LHCN-M2 (cell line): ENCODE results near the gene CYB5R3. TPM values are rescaled to one million over a fixed set of nuclear protein-coding genes. Genes with fewer than 3 reads are reported as not detected.
A peak's percentile ranks its signal among the peaks of the same experiment; 100 is the strongest.
"Not testable (repeated sequence)": the region's sequence is repeated elsewhere in the genome, so short reads cannot be mapped to it uniquely, and the experiment has no call there.

Experiments used
- DNase-seq: peaks from one replicate; pipeline ENCODE4 v3.0.0-alpha.2; 2012; ENCODE audit warnings: low read depth
- total RNA-seq: library from RNA; depleted of rRNA; stranded (reverse); fragments of >200 nt; gene quantifications from 2 replicates; pipeline ENCODE4 v1.2.3, GENCODE V29; 2014

Gene CYB5R3
- total RNA-seq, 1 experiment from 2014 or later = 193 TPM

- DNase-seq = no peak
These were observed 45.8 kb downstream of the CYB5R3 start for GRCh38 chr22:42603427-42603826.

GRCh38 chr22:42602470-42602869 is 46.7 kb downstream of the CYB5R3 start:
- no peak for DNase-seq

GRCh38 chr22:42601879-42602465 is 47.2 kb downstream of the CYB5R3 start:
- DNase-seq = no peak

- no peak for DNase-seq
These were observed 52.2 kb downstream of the CYB5R3 start for GRCh38 chr22:42596863-42597530.

- no peak for DNase-seq
These were observed 52.9 kb downstream of the CYB5R3 start for GRCh38 chr22:42596336-42596735.

- DNase-seq = no peak
These were observed 53.8 kb downstream of the CYB5R3 start for GRCh38 chr22:42595434-42595833.

GRCh38 chr22:42591987-42592386 is 57.2 kb downstream of the CYB5R3 start:
- no peak for DNase-seq

- no peak for DNase-seq
These were observed 61.5 kb downstream of the CYB5R3 start for GRCh38 chr22:42587588-42588175.

- no peak for DNase-seq
These were observed 62.8 kb downstream of the CYB5R3 start for GRCh38 chr22:42586381-42586780.

GRCh38 chr22:42585096-42585495 is 64.1 kb downstream of the CYB5R3 start:
- no peak for DNase-seq

GRCh38 chr22:42584364-42584940 is 64.7 kb downstream of the CYB5R3 start:
- no peak for DNase-seq

- DNase-seq = no peak
These were observed 66.2 kb downstream of the CYB5R3 start for GRCh38 chr22:42582987-42583386.

- DNase-seq = peak; percentile 63
These were observed 67.2 kb downstream of the CYB5R3 start for GRCh38 chr22:42581762-42582716.

- not testable (repeated sequence) for DNase-seq
These were observed 67.9 kb downstream of the CYB5R3 start for GRCh38 chr22:42581194-42581761.

GRCh38 chr22:42580040-42580439 is 69.2 kb downstream of the CYB5R3 start:
- DNase-seq = not testable (repeated sequence)

GRCh38 chr22:42577623-42578240 is 71.5 kb downstream of the CYB5R3 start:
- DNase-seq = no peak

- DNase-seq = not testable (repeated sequence)
These were observed 72.1 kb downstream of the CYB5R3 start for GRCh38 chr22:42577141-42577540.

- not testable (repeated sequence) for DNase-seq
These were observed 73.1 kb downstream of the CYB5R3 start for GRCh38 chr22:42575996-42576574.

GRCh38 chr22:42574468-42574867 is 74.7 kb downstream of the CYB5R3 start:
- DNase-seq = not testable (repeated sequence)

GRCh38 chr22:42574046-42574445 is 75.1 kb downstream of the CYB5R3 start:
- DNase-seq = not testable (repeated sequence)
